Fibroblast of the aortic adventitia (primary cell): ENCODE data around the gene SMTNL2. TPM values are rescaled to one million over a fixed set of nuclear protein-coding genes. Genes with fewer than 3 reads are reported as not detected.
"Not testable (repeated sequence)": the region's sequence is repeated elsewhere in the genome, so short reads cannot be mapped to it uniquely, and the experiment has no call there.

Source experiments
- DNase-seq: peaks from one replicate; pipeline ENCODE4 v3.0.0-alpha.2; 2010; ENCODE audit warnings: low read depth
- H3K4me3 ChIP-seq: 2 replicates; pipeline ENCODE4 v1.5.1; 2011; ENCODE audit warnings: low read depth, mild to moderate bottlenecking, control low read depth, low read length, moderate library complexity
- CTCF ChIP-seq: IDR thresholded peaks from 2 replicates; pipeline ENCODE4 v1.5.1; 2011; ENCODE audit warnings: mild to moderate bottlenecking, low read length, control low read depth, inconsistent platforms; ENCODE audit not compliant: insufficient read depth
- total RNA-seq: library from RNA; depleted of rRNA; stranded (reverse); fragments of >200 nt; gene quantifications from 2 replicates; pipeline ENCODE4 v1.2.3, GENCODE V29; 2012; ENCODE audit warnings: low replicate concordance

Gene SMTNL2
- total RNA-seq, 1 donor, result not detected

GRCh38 chr17:4585638-4585994, 1.3 kb downstream of the SMTNL2 start:
- H3K4me3 ChIP-seq, result no peak overlapping the region
- no peak for DNase-seq
- TF ChIP-seq CTCF, result no peak

- H3K4me3 ChIP-seq, result no peak overlapping the region
- no peak for DNase-seq
- TF ChIP-seq CTCF, result no peak
Observed at GRCh38 chr17:4586043-4586442, 1.7 kb downstream of the SMTNL2 start.

- no peak for TF ChIP-seq CTCF
- no peak for DNase-seq
- H3K4me3 ChIP-seq, result no peak overlapping the region
Observed at GRCh38 chr17:4587195-4587594, 2.9 kb downstream of the SMTNL2 start.

GRCh38 chr17:4587803-4588202, 3.5 kb downstream of the SMTNL2 start:
- DNase-seq, result no peak
- no peak overlapping the region for H3K4me3 ChIP-seq
- TF ChIP-seq CTCF, result no peak

DNA sequence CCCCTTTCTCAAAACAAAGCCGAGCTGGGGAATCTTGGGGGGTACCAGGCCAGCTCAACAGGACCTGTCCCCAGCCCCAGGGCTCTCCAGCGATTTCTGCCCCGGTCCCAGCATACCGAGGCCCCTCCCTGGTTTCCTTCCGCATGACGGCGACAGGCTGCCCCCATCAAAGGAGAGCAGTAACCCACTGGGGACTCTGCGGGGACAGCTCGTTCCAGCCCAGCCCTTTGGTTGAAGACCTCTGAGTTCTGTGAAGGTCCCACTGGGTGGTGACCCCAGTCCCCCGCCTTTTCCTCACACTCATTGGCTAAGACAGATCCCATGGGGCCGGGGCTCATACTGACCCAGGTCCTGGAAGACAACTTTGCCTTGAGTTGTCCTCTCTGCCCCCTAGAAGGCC, 4.1 kb downstream of the SMTNL2 start:
- no peak for TF ChIP-seq CTCF
- no peak overlapping the region for H3K4me3 ChIP-seq
- DNase-seq, result no peak

- no peak for TF ChIP-seq CTCF
- no peak for DNase-seq
- no peak overlapping the region for H3K4me3 ChIP-seq
Observed at GRCh38 chr17:4588898-4589625, 4.7 kb downstream of the SMTNL2 start.

GRCh38 chr17:4590042-4590441, 5.7 kb downstream of the SMTNL2 start:
- not testable (repeated sequence) for DNase-seq, H3K4me3 ChIP-seq
